ENCODE data around the gene ATF6. TPM values are rescaled to one million over a fixed set of nuclear protein-coding genes. Genes with fewer than 3 reads are reported as not detected.

The ATF6 gene
- total RNA-seq, 1 donor from 2014 or later: 27.7 TPM

GRCh38 chr1:161838885-161839284 is 72.8 kb downstream of the ATF6 start:
- H3K4me1 Mint-ChIP-seq: peaks cover 2% of the 10 kb centered on the region
- no peak overlapping the region for H3K4me3 Mint-ChIP-seq
- intact Hi-C loops (cut with micrococcal nuclease): no loop called here
- H3K9me3 Mint-ChIP-seq: peaks cover under 1% of the 10 kb centered on the region
- no peak for DNase-seq
- no peaks in the 10 kb centered on the region for H3K27me3 Mint-ChIP-seq
- no peak overlapping the region for H3K27ac Mint-ChIP-seq
- peaks cover 43% of the 10 kb centered on the region for H3K36me3 Mint-ChIP-seq (ENCODE audit: low read depth)

GRCh38 chr1:161839591-161839990 is 73.5 kb downstream of the ATF6 start:
- peaks cover 4% of the 10 kb centered on the region for H3K4me1 Mint-ChIP-seq
- intact Hi-C loops (cut with micrococcal nuclease): no loop called here
- H3K9me3 Mint-ChIP-seq: no peaks in the 10 kb centered on the region
- no peak overlapping the region for H3K4me3 Mint-ChIP-seq
- H3K27ac Mint-ChIP-seq: no peak overlapping the region
- DNase-seq: no peak
- peaks cover 48% of the 10 kb centered on the region for H3K36me3 Mint-ChIP-seq (ENCODE audit: low read depth)
- H3K27me3 Mint-ChIP-seq: no peaks in the 10 kb centered on the region

GRCh38 chr1:161840363-161840762 is 74.2 kb downstream of the ATF6 start:
- Mint-ChIP-seq H3K4me3 (no peak overlapping the region), H3K36me3 (ENCODE audit: low read depth) (peaks cover 43% of the 10 kb centered on the region), H3K27ac (no peak overlapping the region), H3K27me3 (no peaks in the 10 kb centered on the region), H3K9me3 (no peaks in the 10 kb centered on the region), H3K4me1 (peaks cover 4% of the 10 kb centered on the region)
- DNase-seq: no peak
- intact Hi-C loops (cut with micrococcal nuclease): no loop called here

GRCh38 chr1:161843156-161843555 is 77.0 kb downstream of the ATF6 start:
- Mint-ChIP-seq H3K27ac (no peak overlapping the region), H3K27me3 (no peaks in the 10 kb centered on the region), H3K4me1 (peaks cover 4% of the 10 kb centered on the region), H3K36me3 (ENCODE audit: low read depth) (peaks cover 43% of the 10 kb centered on the region), H3K9me3 (no peaks in the 10 kb centered on the region), H3K4me3 (no peak overlapping the region)
- DNase-seq: no peak
- intact Hi-C loops (cut with micrococcal nuclease): no loop called here

GRCh38 chr1:161844696-161845095 is 78.6 kb downstream of the ATF6 start:
- Mint-ChIP-seq H3K27me3 (no peaks in the 10 kb centered on the region), H3K36me3 (ENCODE audit: low read depth) (peaks cover 41% of the 10 kb centered on the region), H3K27ac (no peak overlapping the region), H3K4me1 (peaks cover 9% of the 10 kb centered on the region), H3K9me3 (no peaks in the 10 kb centered on the region), H3K4me3 (no peak overlapping the region)
- intact Hi-C loops (cut with micrococcal nuclease): no loop called here
- DNase-seq: no peak

GRCh38 chr1:161848676-161849075 is 82.6 kb downstream of the ATF6 start:
- no peaks in the 10 kb centered on the region for H3K9me3 Mint-ChIP-seq
- no peak for DNase-seq
- intact Hi-C loops (cut with micrococcal nuclease): no loop called here
- H3K27me3 Mint-ChIP-seq: no peaks in the 10 kb centered on the region
- no peak overlapping the region for H3K4me3 Mint-ChIP-seq
- peaks cover 9% of the 10 kb centered on the region for H3K4me1 Mint-ChIP-seq
- peaks cover 47% of the 10 kb centered on the region for H3K36me3 Mint-ChIP-seq (ENCODE audit: low read depth)
- H3K27ac Mint-ChIP-seq: no peak overlapping the region

- intact Hi-C loops (cut with micrococcal nuclease): no loop called here
- no peak for DNase-seq
- Mint-ChIP-seq H3K27me3 (no peaks in the 10 kb centered on the region), H3K4me3 (no peak overlapping the region), H3K27ac (peak overlapping the region; percentile 13), H3K4me1 (peaks cover 8% of the 10 kb centered on the region), H3K36me3 (ENCODE audit: low read depth) (peaks cover 47% of the 10 kb centered on the region), H3K9me3 (no peaks in the 10 kb centered on the region)
Measured at GRCh38 chr1:161849518-161849917, 83.4 kb downstream of the ATF6 start.

GRCh38 chr1:161855260-161855659 is 89.1 kb downstream of the ATF6 start:
- intact Hi-C loops (cut with micrococcal nuclease): no loop called here
- no peaks in the 10 kb centered on the region for H3K27me3 Mint-ChIP-seq
- no peak overlapping the region for H3K27ac Mint-ChIP-seq
- H3K9me3 Mint-ChIP-seq: no peaks in the 10 kb centered on the region
- H3K4me1 Mint-ChIP-seq: no peaks in the 10 kb centered on the region
- H3K36me3 Mint-ChIP-seq (ENCODE audit: low read depth): peaks cover 53% of the 10 kb centered on the region
- DNase-seq: no peak
- H3K4me3 Mint-ChIP-seq: no peak overlapping the region

- H3K36me3 Mint-ChIP-seq (ENCODE audit: low read depth): peaks cover 46% of the 10 kb centered on the region
- no peak for DNase-seq
- H3K4me3 Mint-ChIP-seq: no peak overlapping the region
- no peaks in the 10 kb centered on the region for H3K27me3 Mint-ChIP-seq
- no peaks in the 10 kb centered on the region for H3K4me1 Mint-ChIP-seq
- H3K9me3 Mint-ChIP-seq: no peaks in the 10 kb centered on the region
- no peak overlapping the region for H3K27ac Mint-ChIP-seq
- intact Hi-C loops (cut with micrococcal nuclease): no loop called here
Measured at GRCh38 chr1:161858271-161858670, 92.2 kb downstream of the ATF6 start.

- intact Hi-C loops (cut with micrococcal nuclease): loop anchor here (5.0 kb wide), 1 partner anchor 174 kb away; no protein-coding TSS in a partner anchor
- no peak overlapping the region for H3K4me3 Mint-ChIP-seq
Measured at GRCh38 chr1:161863549-161863948, 97.4 kb downstream of the ATF6 start.

GRCh38 chr1:161864577-161864976 is 98.5 kb downstream of the ATF6 start:
- no peaks in the 10 kb centered on the region for H3K9me3 Mint-ChIP-seq
- no peaks in the 10 kb centered on the region for H3K4me1 Mint-ChIP-seq
- no peaks in the 10 kb centered on the region for H3K27me3 Mint-ChIP-seq
- H3K4me3 Mint-ChIP-seq: no peak overlapping the region
- peaks cover 35% of the 10 kb centered on the region for H3K36me3 Mint-ChIP-seq (ENCODE audit: low read depth)
- intact Hi-C loops (cut with micrococcal nuclease): loop anchor here (5.0 kb wide), 1 partner anchor 173 kb away; no protein-coding TSS in a partner anchor
- no peak overlapping the region for H3K27ac Mint-ChIP-seq
- no peak for DNase-seq

More at GRCh38 chr1:161863549-161863948, 97.4 kb downstream of the ATF6 start:
- no peak overlapping the region for H3K27ac Mint-ChIP-seq
- no peak for DNase-seq
- peaks cover 35% of the 10 kb centered on the region for H3K36me3 Mint-ChIP-seq (ENCODE audit: low read depth)
- no peaks in the 10 kb centered on the region for H3K27me3 Mint-ChIP-seq
- no peaks in the 10 kb centered on the region for H3K9me3 Mint-ChIP-seq
- no peaks in the 10 kb centered on the region for H3K4me1 Mint-ChIP-seq

- Mint-ChIP-seq H3K9me3 (no peaks in the 10 kb centered on the region), H3K27ac (no peak overlapping the region), H3K4me1 (no peaks in the 10 kb centered on the region), H3K36me3 (ENCODE audit: low read depth) (peaks cover 35% of the 10 kb centered on the region), H3K4me3 (no peak overlapping the region), H3K27me3 (no peaks in the 10 kb centered on the region)
- DNase-seq: no peak
- intact Hi-C loops (cut with micrococcal nuclease): no loop called here
Measured at GRCh38 chr1:161866241-161866640, 100.1 kb downstream of the ATF6 start.

- H3K4me3 Mint-ChIP-seq: no peak overlapping the region
- H3K36me3 Mint-ChIP-seq (ENCODE audit: low read depth): peaks cover 34% of the 10 kb centered on the region
- no peaks in the 10 kb centered on the region for H3K27me3 Mint-ChIP-seq
- no peak overlapping the region for H3K27ac Mint-ChIP-seq
- H3K9me3 Mint-ChIP-seq: no peaks in the 10 kb centered on the region
- intact Hi-C loops (cut with micrococcal nuclease): no loop called here
- no peak for DNase-seq
- no peaks in the 10 kb centered on the region for H3K4me1 Mint-ChIP-seq
Measured at GRCh38 chr1:161868832-161869231, 102.7 kb downstream of the ATF6 start.

GRCh38 chr1:161869291-161869690 is 103.2 kb downstream of the ATF6 start:
- no peak for DNase-seq
- H3K4me1 Mint-ChIP-seq: no peaks in the 10 kb centered on the region
- H3K9me3 Mint-ChIP-seq: no peaks in the 10 kb centered on the region
- H3K27ac Mint-ChIP-seq: no peak overlapping the region
- peaks cover 31% of the 10 kb centered on the region for H3K36me3 Mint-ChIP-seq (ENCODE audit: low read depth)
- no peaks in the 10 kb centered on the region for H3K27me3 Mint-ChIP-seq
- H3K4me3 Mint-ChIP-seq: no peak overlapping the region
- intact Hi-C loops (cut with micrococcal nuclease): no loop called here

- intact Hi-C loops (cut with micrococcal nuclease): no loop called here
- Mint-ChIP-seq H3K36me3 (ENCODE audit: low read depth) (peaks cover 20% of the 10 kb centered on the region), H3K4me3 (no peak overlapping the region), H3K27me3 (no peaks in the 10 kb centered on the region), H3K27ac (no peak overlapping the region), H3K9me3 (no peaks in the 10 kb centered on the region), H3K4me1 (no peaks in the 10 kb centered on the region)
- DNase-seq: no peak
Measured at GRCh38 chr1:161872506-161872905, 106.4 kb downstream of the ATF6 start.
